Neural progenitor cell (in vitro differentiated cells): ENCODE measurements around the gene CLEC2A.

Experiments
- EZH2 ChIP-seq: fragments of 200-600 bp; sonication (generic); IDR thresholded peaks from 2 replicates; pipeline ENCODE4 v1.6.1; 2017; ENCODE audit warnings: antibody characterized with exemption, mild to moderate bottlenecking, moderate library complexity
- EZH2phosphoT487 ChIP-seq: fragments of 200-600 bp; sonication (generic); IDR thresholded peaks from 2 replicates; pipeline ENCODE4 v1.6.1; 2017; ENCODE audit warnings: antibody characterized with exemption
- TF ChIP-seq, protein P1 (sequence below): fragments of 200-600 bp; sonication (generic); IDR thresholded peaks from 2 replicates; pipeline ENCODE4 v1.5.1; 2017; ENCODE audit warnings: antibody characterized with exemption, mild to moderate bottlenecking

GRCh38 chr12:9881246-9881645 lies 50.9 kb downstream of the CLEC2A start, which contains the start of gene KLRF2:
- TF ChIP-seq, protein P1, sequence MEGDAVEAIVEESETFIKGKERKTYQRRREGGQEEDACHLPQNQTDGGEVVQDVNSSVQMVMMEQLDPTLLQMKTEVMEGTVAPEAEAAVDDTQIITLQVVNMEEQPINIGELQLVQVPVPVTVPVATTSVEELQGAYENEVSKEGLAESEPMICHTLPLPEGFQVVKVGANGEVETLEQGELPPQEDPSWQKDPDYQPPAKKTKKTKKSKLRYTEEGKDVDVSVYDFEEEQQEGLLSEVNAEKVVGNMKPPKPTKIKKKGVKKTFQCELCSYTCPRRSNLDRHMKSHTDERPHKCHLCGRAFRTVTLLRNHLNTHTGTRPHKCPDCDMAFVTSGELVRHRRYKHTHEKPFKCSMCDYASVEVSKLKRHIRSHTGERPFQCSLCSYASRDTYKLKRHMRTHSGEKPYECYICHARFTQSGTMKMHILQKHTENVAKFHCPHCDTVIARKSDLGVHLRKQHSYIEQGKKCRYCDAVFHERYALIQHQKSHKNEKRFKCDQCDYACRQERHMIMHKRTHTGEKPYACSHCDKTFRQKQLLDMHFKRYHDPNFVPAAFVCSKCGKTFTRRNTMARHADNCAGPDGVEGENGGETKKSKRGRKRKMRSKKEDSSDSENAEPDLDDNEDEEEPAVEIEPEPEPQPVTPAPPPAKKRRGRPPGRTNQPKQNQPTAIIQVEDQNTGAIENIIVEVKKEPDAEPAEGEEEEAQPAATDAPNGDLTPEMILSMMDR, result no peak
- TF ChIP-seq EZH2phosphoT487, result no peak
- no peak for TF ChIP-seq EZH2
